Measurements from ENCODE around the gene ORC3.

- TF ChIP-seq, protein P1, sequence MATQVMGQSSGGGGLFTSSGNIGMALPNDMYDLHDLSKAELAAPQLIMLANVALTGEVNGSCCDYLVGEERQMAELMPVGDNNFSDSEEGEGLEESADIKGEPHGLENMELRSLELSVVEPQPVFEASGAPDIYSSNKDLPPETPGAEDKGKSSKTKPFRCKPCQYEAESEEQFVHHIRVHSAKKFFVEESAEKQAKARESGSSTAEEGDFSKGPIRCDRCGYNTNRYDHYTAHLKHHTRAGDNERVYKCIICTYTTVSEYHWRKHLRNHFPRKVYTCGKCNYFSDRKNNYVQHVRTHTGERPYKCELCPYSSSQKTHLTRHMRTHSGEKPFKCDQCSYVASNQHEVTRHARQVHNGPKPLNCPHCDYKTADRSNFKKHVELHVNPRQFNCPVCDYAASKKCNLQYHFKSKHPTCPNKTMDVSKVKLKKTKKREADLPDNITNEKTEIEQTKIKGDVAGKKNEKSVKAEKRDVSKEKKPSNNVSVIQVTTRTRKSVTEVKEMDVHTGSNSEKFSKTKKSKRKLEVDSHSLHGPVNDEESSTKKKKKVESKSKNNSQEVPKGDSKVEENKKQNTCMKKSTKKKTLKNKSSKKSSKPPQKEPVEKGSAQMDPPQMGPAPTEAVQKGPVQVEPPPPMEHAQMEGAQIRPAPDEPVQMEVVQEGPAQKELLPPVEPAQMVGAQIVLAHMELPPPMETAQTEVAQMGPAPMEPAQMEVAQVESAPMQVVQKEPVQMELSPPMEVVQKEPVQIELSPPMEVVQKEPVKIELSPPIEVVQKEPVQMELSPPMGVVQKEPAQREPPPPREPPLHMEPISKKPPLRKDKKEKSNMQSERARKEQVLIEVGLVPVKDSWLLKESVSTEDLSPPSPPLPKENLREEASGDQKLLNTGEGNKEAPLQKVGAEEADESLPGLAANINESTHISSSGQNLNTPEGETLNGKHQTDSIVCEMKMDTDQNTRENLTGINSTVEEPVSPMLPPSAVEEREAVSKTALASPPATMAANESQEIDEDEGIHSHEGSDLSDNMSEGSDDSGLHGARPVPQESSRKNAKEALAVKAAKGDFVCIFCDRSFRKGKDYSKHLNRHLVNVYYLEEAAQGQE (IDR thresholded peaks at IDR 0.05; ENCODE audit: insufficient read depth in 1 of 2, low read depth in 2 of 2, low read length in 2 of 2), result no peak
- TF ChIP-seq TAF1 (IDR thresholded peaks at IDR 0.05; ENCODE audit: borderline replicate concordance, insufficient read depth, low read length), result no peak
Observed at GRCh38 chr6:87641065-87641692, 51.2 kb downstream of the ORC3 start.
